GM23338 (cell line): ENCODE measurements around the gene CYP19A1. TPM values are rescaled to one million over a fixed set of nuclear protein-coding genes. Genes with fewer than 3 reads are reported as not detected.

Source experiments
- ATAC-seq: fragments of 200-7000 bp; cut with Tn5 transposase; 3 replicates; pipeline ENCODE4 v1.9.1; 2020
- DNase-seq: peaks from one replicate; pipeline ENCODE4 v3.0.0-alpha.2; 2015; ENCODE audit warnings: low spot score
- H2AFZ ChIP-seq: fragments of 200-600 bp; sonication (generic); 2 replicates; pipeline ENCODE4 v1.8.0; 2016; ENCODE audit warnings: antibody characterized with exemption, mild to moderate bottlenecking, moderate library complexity
- H3F3A ChIP-seq: fragments of 200-600 bp; sonication (generic); replicated peaks from 2 replicates; pipeline ENCODE4 v1.8.0; 2017; ENCODE audit warnings: antibody characterized with exemption, mixed run types, low read depth
- H3K27ac ChIP-seq: fragments of 200-600 bp; sonication (generic); 2 replicates; pipeline ENCODE4 v1.6.1; 2016; ENCODE audit warnings: low read depth
- H3K27me3 ChIP-seq: fragments of 200-600 bp; sonication (generic); 2 replicates; pipeline ENCODE4 v1.8.0; 2016; ENCODE audit warnings: mild to moderate bottlenecking, mixed run types, moderate library complexity; ENCODE audit not compliant: insufficient read depth
- H3K36me3 ChIP-seq: fragments of 200-600 bp; sonication (generic); 2 replicates; pipeline ENCODE4 v1.8.0; 2016; ENCODE audit warnings: mild to moderate bottlenecking; ENCODE audit not compliant: insufficient read depth
- H3K4me1 ChIP-seq: fragments of 200-600 bp; sonication (generic); 2 replicates; pipeline ENCODE4 v1.8.0; 2016; ENCODE audit warnings: mild to moderate bottlenecking, moderate library complexity; ENCODE audit not compliant: insufficient read depth
- H3K4me2 ChIP-seq: fragments of 200-600 bp; sonication (generic); 2 replicates; pipeline ENCODE4 v1.7.1; 2017; ENCODE audit warnings: mixed run types
- H3K4me3 ChIP-seq: fragments of 200-600 bp; sonication (generic); 2 replicates; pipeline ENCODE4 v1.6.1; 2016; ENCODE audit warnings: mixed run types
- H3K79me2 ChIP-seq: fragments of 200-600 bp; sonication (generic); replicated peaks from 2 replicates; pipeline ENCODE4 v1.8.0; 2017; ENCODE audit warnings: mild to moderate bottlenecking; ENCODE audit not compliant: insufficient read depth
- H3K9me2 ChIP-seq: fragments of 200-600 bp; sonication (generic); 2 replicates; pipeline ENCODE4 v1.8.0; 2017; ENCODE audit not compliant: insufficient read depth
- H4K20me1 ChIP-seq: fragments of 200-600 bp; sonication (generic); replicated peaks from 2 replicates; pipeline ENCODE4 v1.8.0; 2017; ENCODE audit warnings: mild to moderate bottlenecking; ENCODE audit not compliant: insufficient read depth
- H3K27ac Mint-ChIP-seq: 2 replicates; pipeline ENCODE4 v1.8.0; 2020; ENCODE audit warnings: inconsistent platforms, mild to moderate bottlenecking, moderate library complexity, mixed read lengths
- H3K27me3 Mint-ChIP-seq: 3 replicates; pipeline ENCODE4 v1.8.0; 2022; ENCODE audit warnings: low read depth, mild to moderate bottlenecking, moderate library complexity, mixed read lengths, inconsistent platforms; ENCODE audit not compliant: insufficient read depth, poor library complexity
- H3K36me3 Mint-ChIP-seq: 3 replicates; pipeline ENCODE4 v1.8.0; 2021; ENCODE audit warnings: low read depth, mild to moderate bottlenecking, inconsistent platforms, moderate library complexity, mixed read lengths
- H3K4me1 Mint-ChIP-seq: 3 replicates; pipeline ENCODE4 v1.8.0; 2020; ENCODE audit warnings: mild to moderate bottlenecking, inconsistent platforms, mixed read lengths
- H3K4me3 Mint-ChIP-seq: 3 replicates; pipeline ENCODE4 v1.8.0; 2021; ENCODE audit warnings: moderate library complexity, mild to moderate bottlenecking, inconsistent platforms, mixed read lengths
- H3K9me3 Mint-ChIP-seq: 3 replicates; pipeline ENCODE4 v1.8.0; 2020; ENCODE audit warnings: moderate library complexity, mild to moderate bottlenecking, inconsistent platforms, mixed read lengths
- ETS1 ChIP-seq: IDR thresholded peaks from 2 replicates; pipeline ENCODE4 v1.6.1; 2016; ENCODE audit warnings: antibody characterized with exemption
- EZH2 ChIP-seq: fragments of 200-600 bp; sonication (generic); IDR thresholded peaks from one replicate; pipeline ENCODE4 v1.8.0; 2017; ENCODE audit warnings: antibody characterized with exemption, mild to moderate bottlenecking, low read depth; ENCODE audit not compliant: unreplicated experiment
- EZH2phosphoT487 ChIP-seq: fragments of 200-600 bp; sonication (generic); IDR thresholded peaks from one replicate; pipeline ENCODE4 v1.8.1; 2018; ENCODE audit warnings: antibody characterized with exemption; ENCODE audit not compliant: unreplicated experiment
- JUNB ChIP-seq: IDR thresholded peaks from one replicate; pipeline ENCODE4 v1.6.1; 2016; ENCODE audit warnings: antibody characterized with exemption; ENCODE audit not compliant: unreplicated experiment
- NANOG ChIP-seq: IDR thresholded peaks from 2 replicates; pipeline ENCODE4 v1.6.1; 2016; ENCODE audit warnings: antibody characterized with exemption, borderline replicate concordance
- POLR2AphosphoS5 ChIP-seq: IDR thresholded peaks from 2 replicates; pipeline ENCODE4 v1.6.1; 2016; ENCODE audit warnings: antibody characterized with exemption, low read depth
- REST ChIP-seq: IDR thresholded peaks from one replicate; pipeline ENCODE4 v1.6.1; 2018; ENCODE audit warnings: antibody characterized with exemption; ENCODE audit not compliant: unreplicated experiment
- STAT1 ChIP-seq: IDR thresholded peaks from one replicate; pipeline ENCODE4 v1.6.1; 2016; ENCODE audit warnings: antibody characterized with exemption; ENCODE audit not compliant: unreplicated experiment
- ZNF114 ChIP-seq: fragments of 250-450 bp; sonication (Bioruptor Pico); IDR thresholded peaks from 2 replicates; pipeline ENCODE4 v1.5.0; 2020; ENCODE audit warnings: mild to moderate bottlenecking, moderate library complexity
- ZNF331 ChIP-seq: fragments of 250-450 bp; sonication (Bioruptor Pico); IDR thresholded peaks from 2 replicates; pipeline ENCODE4 v1.5.0; 2020; ENCODE audit warnings: low read depth, mild to moderate bottlenecking, moderate library complexity
- ZNF462 ChIP-seq: fragments of 250-450 bp; sonication (Bioruptor Pico); IDR thresholded peaks from 2 replicates; pipeline ENCODE4 v1.5.0; 2020; ENCODE audit warnings: mild to moderate bottlenecking, moderate library complexity
- polyA plus RNA-seq: library from polyadenylated mRNA; unstranded; fragments of >200 nt; fragmentation: Nextera tagmentation; extraction: Ambion mirVana; gene quantifications from 2 replicates; pipeline ENCODE4 v1.2.1, GENCODE V29; 2016
- total RNA-seq: library from RNA; depleted of rRNA; stranded (reverse); fragments of >200 nt; shearing (Covaris generic); gene quantifications from 2 replicates; pipeline ENCODE4 v1.2.3, GENCODE V29; 2014

CYP19A1 gene
- total and polyA plus RNA-seq, 2 experiments from 2014 or later, result 0.42 TPM; not detected in 1

GRCh38 chr15:51386960-51387698 lies 48.7 kb upstream of the CYP19A1 start:
- no peaks in the 10 kb centered on the region for H3F3A ChIP-seq
- H2AFZ ChIP-seq, result no peak overlapping the region
- Mint-ChIP-seq H3K27ac (no peak overlapping the region), H3K9me3 (peaks cover 11% of the 10 kb centered on the region; the same call in 2 of the 3 replicates), H3K4me1 (peaks cover 22% of the 10 kb centered on the region), H3K4me3 (no peak overlapping the region), H3K27me3 (no peaks in the 10 kb centered on the region), H3K36me3 (peaks cover 8% of the 10 kb centered on the region; the same call in 2 of the 3 replicates)
- no peaks in the 10 kb centered on the region for H4K20me1 ChIP-seq
- no peaks in the 10 kb centered on the region for H3K27me3 ChIP-seq
- no peak for DNase-seq
- no peak for ATAC-seq
- no peaks in the 10 kb centered on the region for H3K79me2 ChIP-seq
- no peak overlapping the region for H3K4me2 ChIP-seq
- no peaks in the 10 kb centered on the region for H3K36me3 ChIP-seq
- H3K9me2 ChIP-seq, result peaks cover 6% of the 10 kb centered on the region
- TF ChIP-seq EZH2 (no peak), EZH2phosphoT487 (no peak), NANOG (no peak), ZNF462 (CRISPR knock-in tag) (no peak), ZNF114 (CRISPR knock-in tag) (no peak), ETS1 (no peak), ZNF331 (no peak), JUNB (no peak), REST (no peak), STAT1 (no peak), POLR2AphosphoS5 (no peak)
- peaks cover 13% of the 10 kb centered on the region; the same call in 1 of the 2 replicates for H3K4me1 ChIP-seq
- H3K27ac ChIP-seq, result no peak overlapping the region
- H3K4me3 ChIP-seq, result no peak overlapping the region
